ENCODE measurements around the gene NCF4.

DNA sequence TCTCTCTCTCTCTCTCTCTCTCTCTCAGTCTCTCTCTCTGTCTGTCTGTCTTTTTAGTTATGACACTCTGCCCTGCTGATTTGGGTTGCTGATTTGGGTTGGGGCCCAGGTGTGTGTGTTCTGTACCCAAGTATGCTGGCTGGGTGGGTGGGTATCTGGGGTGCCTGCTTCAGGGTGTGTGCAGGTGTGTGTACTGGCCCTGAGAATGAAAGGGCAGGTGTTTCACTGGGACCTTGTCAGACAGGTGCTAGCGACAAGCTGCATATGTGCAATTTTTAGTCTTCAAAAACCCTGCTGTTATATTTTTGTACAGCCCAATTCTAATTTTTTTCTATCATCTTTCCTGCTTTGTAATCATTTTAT lies 53.6 kb downstream of the NCF4 start:
- TF ChIP-seq, protein P1, sequence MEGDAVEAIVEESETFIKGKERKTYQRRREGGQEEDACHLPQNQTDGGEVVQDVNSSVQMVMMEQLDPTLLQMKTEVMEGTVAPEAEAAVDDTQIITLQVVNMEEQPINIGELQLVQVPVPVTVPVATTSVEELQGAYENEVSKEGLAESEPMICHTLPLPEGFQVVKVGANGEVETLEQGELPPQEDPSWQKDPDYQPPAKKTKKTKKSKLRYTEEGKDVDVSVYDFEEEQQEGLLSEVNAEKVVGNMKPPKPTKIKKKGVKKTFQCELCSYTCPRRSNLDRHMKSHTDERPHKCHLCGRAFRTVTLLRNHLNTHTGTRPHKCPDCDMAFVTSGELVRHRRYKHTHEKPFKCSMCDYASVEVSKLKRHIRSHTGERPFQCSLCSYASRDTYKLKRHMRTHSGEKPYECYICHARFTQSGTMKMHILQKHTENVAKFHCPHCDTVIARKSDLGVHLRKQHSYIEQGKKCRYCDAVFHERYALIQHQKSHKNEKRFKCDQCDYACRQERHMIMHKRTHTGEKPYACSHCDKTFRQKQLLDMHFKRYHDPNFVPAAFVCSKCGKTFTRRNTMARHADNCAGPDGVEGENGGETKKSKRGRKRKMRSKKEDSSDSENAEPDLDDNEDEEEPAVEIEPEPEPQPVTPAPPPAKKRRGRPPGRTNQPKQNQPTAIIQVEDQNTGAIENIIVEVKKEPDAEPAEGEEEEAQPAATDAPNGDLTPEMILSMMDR (IDR thresholded peaks at IDR 0.05), result no peak
- no peak for TF ChIP-seq POLR2A (IDR thresholded peaks at IDR 0.05)
